Activated naive CD8-positive, alpha-beta T cell treated with anti-CD3 and anti-CD28 coated beads for 36 hours (primary cell): ENCODE measurements around the gene LRRFIP1. TPM values are rescaled to one million over a fixed set of nuclear protein-coding genes. Genes with fewer than 3 reads are reported as not detected.
"Not testable (repeated sequence)": the region's sequence is repeated elsewhere in the genome, so short reads cannot be mapped to it uniquely, and the experiment has no call there.

Experiments used
- DNase-seq: peaks from one replicate; pipeline ENCODE4 v3.0.0; 2021
- H3K27ac Mint-ChIP-seq: one replicate; pipeline ENCODE4 v1.8.0; 2022; ENCODE audit warnings: mild to moderate bottlenecking, moderate library complexity, mixed read lengths
- H3K27me3 Mint-ChIP-seq: one replicate; pipeline ENCODE4 v1.8.0; 2022; ENCODE audit warnings: mild to moderate bottlenecking, mixed read lengths
- H3K36me3 Mint-ChIP-seq: one replicate; pipeline ENCODE4 v1.8.0; 2021; ENCODE audit warnings: mild to moderate bottlenecking, mixed read lengths
- H3K4me1 Mint-ChIP-seq: one replicate; pipeline ENCODE4 v1.8.0; 2021; ENCODE audit warnings: mixed read lengths
- H3K4me3 Mint-ChIP-seq: one replicate; pipeline ENCODE4 v1.8.0; 2022; ENCODE audit warnings: mild to moderate bottlenecking, moderate library complexity, mixed read lengths
- H3K9me3 Mint-ChIP-seq: one replicate; pipeline ENCODE4 v1.8.0; 2022; ENCODE audit warnings: mixed read lengths
- total RNA-seq, 2 experiments: library from RNA; stranded (reverse); gene quantifications; one replicate each; pipeline ENCODE4 v1.2.3, GENCODE V29; 2021

LRRFIP1 gene
- total RNA-seq, 2 experiments from 2014 or later = 162 to 164 TPM

GRCh38 chr2:237653776-237654558 is 26.6 kb downstream of the LRRFIP1 start:
- DNase-seq = no peak
- H3K27me3 Mint-ChIP-seq = no peaks in the 10 kb centered on the region
- peaks cover 12% of the 10 kb centered on the region for H3K36me3 Mint-ChIP-seq
- peaks cover 4% of the 10 kb centered on the region for H3K9me3 Mint-ChIP-seq
- peaks cover 13% of the 10 kb centered on the region for H3K4me1 Mint-ChIP-seq
- H3K27ac Mint-ChIP-seq = no peak overlapping the region
- H3K4me3 Mint-ChIP-seq = no peak overlapping the region

- H3K27ac Mint-ChIP-seq = no peak overlapping the region
- H3K9me3 Mint-ChIP-seq = peaks cover 4% of the 10 kb centered on the region
- peaks cover 6% of the 10 kb centered on the region for H3K36me3 Mint-ChIP-seq
- no peak for DNase-seq
- H3K4me1 Mint-ChIP-seq = peaks cover 11% of the 10 kb centered on the region
- no peak overlapping the region for H3K4me3 Mint-ChIP-seq
- no peaks in the 10 kb centered on the region for H3K27me3 Mint-ChIP-seq
These were observed 29.7 kb downstream of the LRRFIP1 start for GRCh38 chr2:237657063-237657462.

- DNase-seq = no peak
- Mint-ChIP-seq H3K27me3 (no peaks in the 10 kb centered on the region), H3K4me1 (peaks cover 11% of the 10 kb centered on the region), H3K9me3 (peaks cover 1% of the 10 kb centered on the region), H3K27ac (no peak overlapping the region), H3K4me3 (no peak overlapping the region), H3K36me3 (peaks cover 2% of the 10 kb centered on the region)
These were observed 33.1 kb downstream of the LRRFIP1 start for GRCh38 chr2:237660381-237660900.

- Mint-ChIP-seq H3K9me3 (peaks cover 1% of the 10 kb centered on the region), H3K36me3 (peaks cover 2% of the 10 kb centered on the region), H3K4me1 (peaks cover 6% of the 10 kb centered on the region), H3K27ac (no peak overlapping the region), H3K4me3 (no peak overlapping the region), H3K27me3 (no peaks in the 10 kb centered on the region)
- no peak for DNase-seq
These were observed 33.9 kb downstream of the LRRFIP1 start for GRCh38 chr2:237661270-237661669.

GRCh38 chr2:237661799-237662328 is 34.5 kb downstream of the LRRFIP1 start:
- Mint-ChIP-seq H3K4me1 (peaks cover 6% of the 10 kb centered on the region), H3K4me3 (no peak overlapping the region), H3K27me3 (no peaks in the 10 kb centered on the region), H3K27ac (no peak overlapping the region), H3K9me3 (peaks cover 1% of the 10 kb centered on the region), H3K36me3 (peaks cover under 1% of the 10 kb centered on the region)
- no peak for DNase-seq

- DNase-seq = peak; percentile 62
- Mint-ChIP-seq H3K4me3 (no peak overlapping the region), H3K27ac (no peak overlapping the region), H3K36me3 (no peaks in the 10 kb centered on the region), H3K27me3 (no peaks in the 10 kb centered on the region), H3K9me3 (no peaks in the 10 kb centered on the region), H3K4me1 (peaks cover 6% of the 10 kb centered on the region)
These were observed 35.3 kb downstream of the LRRFIP1 start for GRCh38 chr2:237662671-237663093.

GRCh38 chr2:237663517-237664110 is 36.2 kb downstream of the LRRFIP1 start:
- no peak overlapping the region for H3K27ac Mint-ChIP-seq
- no peaks in the 10 kb centered on the region for H3K9me3 Mint-ChIP-seq
- DNase-seq = no peak
- no peak overlapping the region for H3K4me3 Mint-ChIP-seq
- H3K27me3 Mint-ChIP-seq = no peaks in the 10 kb centered on the region
- peaks cover 6% of the 10 kb centered on the region for H3K4me1 Mint-ChIP-seq
- H3K36me3 Mint-ChIP-seq = no peaks in the 10 kb centered on the region

GRCh38 chr2:237664151-237664550 is 36.8 kb downstream of the LRRFIP1 start:
- Mint-ChIP-seq H3K36me3 (no peaks in the 10 kb centered on the region), H3K4me3 (no peak overlapping the region), H3K4me1 (peaks cover 6% of the 10 kb centered on the region), H3K9me3 (no peaks in the 10 kb centered on the region), H3K27me3 (no peaks in the 10 kb centered on the region), H3K27ac (no peak overlapping the region)
- DNase-seq = no peak

GRCh38 chr2:237665713-237666143 is 38.3 kb downstream of the LRRFIP1 start:
- H3K27ac Mint-ChIP-seq = no peak overlapping the region
- H3K27me3 Mint-ChIP-seq = no peaks in the 10 kb centered on the region
- H3K9me3 Mint-ChIP-seq = no peaks in the 10 kb centered on the region
- H3K36me3 Mint-ChIP-seq = no peaks in the 10 kb centered on the region
- no peak for DNase-seq
- H3K4me3 Mint-ChIP-seq = no peak overlapping the region
- H3K4me1 Mint-ChIP-seq = peaks cover 6% of the 10 kb centered on the region

GRCh38 chr2:237666606-237667005 is 39.2 kb downstream of the LRRFIP1 start:
- Mint-ChIP-seq H3K27me3 (no peaks in the 10 kb centered on the region), H3K9me3 (no peaks in the 10 kb centered on the region), H3K4me1 (peaks cover 6% of the 10 kb centered on the region), H3K36me3 (no peaks in the 10 kb centered on the region), H3K4me3 (no peak overlapping the region), H3K27ac (no peak overlapping the region)
- no peak for DNase-seq

GRCh38 chr2:237667050-237667576 is 39.7 kb downstream of the LRRFIP1 start:
- not testable (repeated sequence) for H3K36me3 Mint-ChIP-seq, H3K27ac Mint-ChIP-seq, H3K27me3 Mint-ChIP-seq, DNase-seq, H3K9me3 Mint-ChIP-seq, H3K4me3 Mint-ChIP-seq, H3K4me1 Mint-ChIP-seq

- no peaks in the 10 kb centered on the region for H3K36me3 Mint-ChIP-seq
- no peak overlapping the region for H3K4me3 Mint-ChIP-seq
These were observed 40.5 kb downstream of the LRRFIP1 start for GRCh38 chr2:237667893-237668292.

GRCh38 chr2:237668440-237668839 is 41.1 kb downstream of the LRRFIP1 start:
- Mint-ChIP-seq H3K36me3 (no peaks in the 10 kb centered on the region), H3K4me1 (peaks cover 10% of the 10 kb centered on the region), H3K4me3 (no peak overlapping the region), H3K27ac (no peak overlapping the region), H3K27me3 (no peaks in the 10 kb centered on the region), H3K9me3 (no peaks in the 10 kb centered on the region)
- DNase-seq = no peak

More at GRCh38 chr2:237667893-237668292, 40.5 kb downstream of the LRRFIP1 start:
- Mint-ChIP-seq H3K4me1 (peaks cover 7% of the 10 kb centered on the region), H3K27me3 (no peaks in the 10 kb centered on the region), H3K9me3 (no peaks in the 10 kb centered on the region), H3K27ac (no peak overlapping the region)
- DNase-seq = no peak

GRCh38 chr2:237669283-237669627 is 41.9 kb downstream of the LRRFIP1 start:
- H3K4me1 Mint-ChIP-seq = peaks cover 18% of the 10 kb centered on the region
- H3K36me3 Mint-ChIP-seq = no peaks in the 10 kb centered on the region
- H3K9me3 Mint-ChIP-seq = no peaks in the 10 kb centered on the region
- H3K4me3 Mint-ChIP-seq = no peak overlapping the region
- H3K27me3 Mint-ChIP-seq = no peaks in the 10 kb centered on the region
- DNase-seq = no peak
- no peak overlapping the region for H3K27ac Mint-ChIP-seq

- H3K4me3 Mint-ChIP-seq = no peak overlapping the region
- no peak overlapping the region for H3K27ac Mint-ChIP-seq
- no peaks in the 10 kb centered on the region for H3K36me3 Mint-ChIP-seq
- no peak for DNase-seq
- H3K4me1 Mint-ChIP-seq = peaks cover 23% of the 10 kb centered on the region
- H3K27me3 Mint-ChIP-seq = no peaks in the 10 kb centered on the region
- H3K9me3 Mint-ChIP-seq = no peaks in the 10 kb centered on the region
These were observed 42.4 kb downstream of the LRRFIP1 start for GRCh38 chr2:237669628-237670392.
